Effector memory CD4-positive, alpha-beta T cell (primary cell): ENCODE data around the gene BCAS1.
"Not testable (repeated sequence)": the region's sequence is repeated elsewhere in the genome, so short reads cannot be mapped to it uniquely, and the experiment has no call there.

ENCODE experiments used
- DNase-seq, 3 donors: peaks; one replicate each; pipeline ENCODE4 v3.0.0-alpha.2; 2020
- H3K27ac ChIP-seq: 2 replicates; pipeline ENCODE4 v1.7.0; 2013; ENCODE audit warnings: mild to moderate bottlenecking, low read length, moderate library complexity; ENCODE audit not compliant: insufficient read depth, poor library complexity, severe bottlenecking
- H3K27me3 ChIP-seq: replicated peaks from 2 replicates; pipeline ENCODE4 v1.7.0; 2013; ENCODE audit warnings: mild to moderate bottlenecking, low read length; ENCODE audit not compliant: insufficient read depth, control insufficient read depth, poor library complexity, severe bottlenecking
- H3K36me3 ChIP-seq: 2 replicates; pipeline ENCODE4 v1.7.0; 2013; ENCODE audit warnings: mild to moderate bottlenecking, low read length, moderate library complexity; ENCODE audit not compliant: control insufficient read depth, insufficient read depth
- H3K4me1 ChIP-seq: 2 replicates; pipeline ENCODE4 v1.7.0; 2013; ENCODE audit warnings: low read length, mild to moderate bottlenecking; ENCODE audit not compliant: control insufficient read depth, insufficient read depth, poor library complexity, severe bottlenecking
- H3K4me3 ChIP-seq: 2 replicates; pipeline ENCODE4 v1.7.0; 2013; ENCODE audit warnings: low read length, low read depth, mild to moderate bottlenecking; ENCODE audit not compliant: insufficient read depth, poor library complexity, severe bottlenecking
- H3K9me3 ChIP-seq: 2 replicates; pipeline ENCODE4 v1.7.0; 2013; ENCODE audit warnings: mild to moderate bottlenecking, low read length, moderate library complexity; ENCODE audit not compliant: control insufficient read depth

The BCAS1 gene

DNA sequence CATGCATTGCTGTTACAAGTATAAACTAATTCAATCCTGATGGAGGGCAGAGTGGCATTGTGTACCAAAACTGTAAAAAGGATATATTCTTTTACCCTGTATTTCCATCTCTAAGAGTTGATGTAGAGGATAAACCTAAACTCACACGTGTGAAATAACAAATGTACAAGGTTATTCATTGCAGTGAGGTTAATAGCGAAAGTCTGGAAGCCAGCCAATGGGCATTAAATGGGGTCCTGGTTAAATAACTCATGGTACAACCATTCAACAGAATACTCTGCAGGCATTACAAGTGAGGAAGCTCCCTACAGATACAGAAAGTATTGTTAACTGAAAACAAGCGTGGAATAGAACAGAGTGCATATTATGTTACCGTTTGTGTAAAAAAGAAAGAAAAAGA lies 56.9 kb downstream of the BCAS1 start:
- Histone ChIP-seq H3K27me3 (no peaks in the 10 kb centered on the region), H3K9me3 (no peaks in the 10 kb centered on the region), H3K27ac (no peak overlapping the region), H3K36me3 (no peaks in the 10 kb centered on the region), H3K4me3 (no peak overlapping the region), H3K4me1 (no peaks in the 10 kb centered on the region)
- DNase-seq, result no peak

GRCh38 chr20:54011346-54011745 lies 59.0 kb downstream of the BCAS1 start:
- H3K27me3 ChIP-seq, result no peaks in the 10 kb centered on the region
- H3K9me3 ChIP-seq, result no peaks in the 10 kb centered on the region
- DNase-seq, result no peak
- no peaks in the 10 kb centered on the region for H3K36me3 ChIP-seq
- H3K4me1 ChIP-seq, result no peaks in the 10 kb centered on the region
- H3K4me3 ChIP-seq, result no peak overlapping the region
- H3K27ac ChIP-seq, result no peak overlapping the region

GRCh38 chr20:54006216-54006615 lies 64.2 kb downstream of the BCAS1 start:
- not testable (repeated sequence) for H3K27me3 ChIP-seq, H3K27ac ChIP-seq, H3K36me3 ChIP-seq, H3K4me1 ChIP-seq, H3K9me3 ChIP-seq, H3K4me3 ChIP-seq, DNase-seq

GRCh38 chr20:54005524-54005923 lies 64.9 kb downstream of the BCAS1 start:
- Histone ChIP-seq H3K36me3 (no peaks in the 10 kb centered on the region), H3K27ac (no peak overlapping the region), H3K9me3 (peaks cover 6% of the 10 kb centered on the region), H3K4me3 (no peak overlapping the region), H3K27me3 (no peaks in the 10 kb centered on the region), H3K4me1 (no peaks in the 10 kb centered on the region)
- DNase-seq, result no peak

DNA sequence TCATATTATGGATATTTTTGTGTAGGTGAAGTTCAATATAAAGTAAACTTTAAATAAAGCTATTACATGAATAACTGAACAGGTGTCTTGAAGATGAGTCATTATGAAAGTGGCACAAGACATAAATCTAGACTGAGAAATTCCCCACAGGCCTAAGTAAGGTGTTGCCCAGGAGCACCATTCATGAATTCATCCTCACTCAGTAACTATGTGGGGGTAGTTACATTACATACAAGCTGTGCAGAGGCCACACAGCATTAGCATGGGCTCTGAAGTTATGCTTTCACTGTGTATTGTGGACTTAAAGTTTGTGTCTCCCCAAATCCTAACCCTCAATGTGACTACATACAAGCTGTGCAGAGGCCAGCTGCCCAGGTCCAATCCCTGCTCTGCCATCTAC lies 65.9 kb downstream of the BCAS1 start:
- Histone ChIP-seq H3K36me3 (no peaks in the 10 kb centered on the region), H3K27me3 (no peaks in the 10 kb centered on the region), H3K9me3 (peaks cover 10% of the 10 kb centered on the region), H3K27ac (no peak overlapping the region), H3K4me3 (no peak overlapping the region), H3K4me1 (no peaks in the 10 kb centered on the region)
- DNase-seq, result no peak

DNA sequence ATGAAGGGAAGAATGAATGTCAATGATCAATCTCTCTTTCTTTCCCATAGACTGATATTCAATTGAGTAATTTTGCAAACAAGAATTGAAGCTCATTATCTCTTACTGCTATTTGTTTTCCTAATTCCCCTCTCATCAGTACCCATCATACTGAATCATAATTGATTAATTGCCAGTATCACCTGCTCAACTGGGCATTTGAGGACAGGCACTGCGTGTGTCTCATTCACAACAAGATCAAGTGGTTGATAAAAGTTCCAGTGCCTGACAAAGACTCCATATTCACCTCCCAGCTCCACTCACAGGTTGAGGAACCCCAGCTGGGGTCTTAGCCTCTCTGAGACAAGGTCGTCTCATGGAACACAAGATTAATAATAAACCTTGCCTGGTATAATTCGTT lies 67.7 kb downstream of the BCAS1 start:
- no peak for DNase-seq
- no peaks in the 10 kb centered on the region for H3K27me3 ChIP-seq

GRCh38 chr20:54002056-54002575 lies 68.3 kb downstream of the BCAS1 start:
- H3K4me3 ChIP-seq, result no peak overlapping the region
- H3K27ac ChIP-seq, result no peak overlapping the region
- no peak for DNase-seq
- H3K36me3 ChIP-seq, result no peaks in the 10 kb centered on the region
- no peaks in the 10 kb centered on the region for H3K4me1 ChIP-seq
- H3K27me3 ChIP-seq, result no peaks in the 10 kb centered on the region
- H3K9me3 ChIP-seq, result peaks cover 10% of the 10 kb centered on the region

More for the DNA sequence above, 67.7 kb downstream of the BCAS1 start:
- Histone ChIP-seq H3K9me3 (peaks cover 10% of the 10 kb centered on the region), H3K36me3 (no peaks in the 10 kb centered on the region), H3K4me3 (no peak overlapping the region), H3K4me1 (no peaks in the 10 kb centered on the region), H3K27ac (no peak overlapping the region)

GRCh38 chr20:54000914-54001313 lies 69.5 kb downstream of the BCAS1 start:
- Histone ChIP-seq H3K9me3 (peaks cover 10% of the 10 kb centered on the region), H3K4me3 (no peak overlapping the region), H3K36me3 (no peaks in the 10 kb centered on the region), H3K4me1 (no peaks in the 10 kb centered on the region), H3K27ac (no peak overlapping the region), H3K27me3 (no peaks in the 10 kb centered on the region)
- no peak for DNase-seq

DNA sequence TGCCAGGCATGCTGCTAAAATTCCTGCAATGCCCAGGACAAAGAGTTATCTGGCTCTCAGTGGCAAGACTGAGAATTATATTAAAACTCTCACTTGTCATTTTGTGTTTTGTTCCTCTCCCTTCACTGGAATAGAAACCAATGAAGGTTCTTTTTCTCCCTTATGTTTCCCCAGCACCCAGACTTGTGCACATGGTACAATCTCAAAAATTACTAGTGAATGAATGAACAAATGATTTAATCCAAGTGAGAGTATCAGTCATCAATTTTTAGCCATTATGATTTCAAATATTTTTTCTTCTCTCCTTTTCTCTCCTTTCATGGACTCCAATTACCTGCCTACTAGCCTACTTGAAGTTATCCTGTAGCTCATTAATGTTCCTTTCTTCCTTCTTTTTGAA lies 70.1 kb downstream of the BCAS1 start:
- Histone ChIP-seq H3K9me3 (peaks cover 10% of the 10 kb centered on the region), H3K27me3 (no peaks in the 10 kb centered on the region), H3K4me3 (no peak overlapping the region), H3K27ac (no peak overlapping the region), H3K4me1 (no peaks in the 10 kb centered on the region), H3K36me3 (no peaks in the 10 kb centered on the region)
- DNase-seq, result no peak

DNA sequence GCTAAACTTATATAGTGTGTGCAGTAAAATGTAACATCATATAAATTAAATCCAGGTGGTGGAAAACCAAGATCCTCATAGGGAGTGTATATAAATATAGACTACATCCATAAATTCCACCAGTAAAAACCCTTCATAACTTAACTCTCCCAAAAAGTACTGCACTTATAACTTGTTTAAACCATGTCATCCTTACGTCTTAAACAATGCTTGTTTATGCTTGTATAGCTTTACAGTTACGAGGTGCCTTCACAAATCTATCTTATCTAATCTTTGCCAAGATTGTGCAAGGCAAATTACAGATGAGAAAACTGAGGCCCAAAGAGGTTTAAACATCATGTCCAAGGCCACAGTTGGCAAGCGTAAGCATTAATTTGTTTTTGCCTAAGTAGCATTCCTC lies 71.3 kb downstream of the BCAS1 start:
- no peak for DNase-seq
- Histone ChIP-seq H3K36me3 (no peaks in the 10 kb centered on the region), H3K27ac (no peak overlapping the region), H3K4me1 (no peaks in the 10 kb centered on the region), H3K9me3 (peaks cover 10% of the 10 kb centered on the region), H3K4me3 (no peak overlapping the region), H3K27me3 (no peaks in the 10 kb centered on the region)
